Daoy (cell line): Measurements from ENCODE around the gene MGAT1. TPM values are rescaled to one million over a fixed set of nuclear protein-coding genes. Genes with fewer than 3 reads are reported as not detected.
"Not testable (repeated sequence)": the region's sequence is repeated elsewhere in the genome, so short reads cannot be mapped to it uniquely, and the experiment has no call there.

Experiments used
- DNase-seq: peaks from one replicate; pipeline ENCODE4 v3.0.0-alpha.2; 2015; ENCODE audit warnings: low read depth
- total RNA-seq: library from RNA; depleted of rRNA; stranded (reverse); fragments of >200 nt; shearing (Covaris generic); gene quantifications from 2 replicates; pipeline ENCODE4 v1.2.3, GENCODE V29; 2014; rRNA removed

Gene MGAT1
- total RNA-seq, result 58.7 and 62.9 TPM in 2 replicates

- peak; percentile 88 for DNase-seq
These were observed at the start of gene MGAT1 for GRCh38 chr5:180802325-180803180. MGAT1 (minus strand) TSS chr5:180802806; CDS start chr5:180792971, 9,835 bp downstream.

GRCh38 chr5:180850434-180851078, 48.0 kb upstream of the MGAT1 start:
- no peak for DNase-seq

DNA sequence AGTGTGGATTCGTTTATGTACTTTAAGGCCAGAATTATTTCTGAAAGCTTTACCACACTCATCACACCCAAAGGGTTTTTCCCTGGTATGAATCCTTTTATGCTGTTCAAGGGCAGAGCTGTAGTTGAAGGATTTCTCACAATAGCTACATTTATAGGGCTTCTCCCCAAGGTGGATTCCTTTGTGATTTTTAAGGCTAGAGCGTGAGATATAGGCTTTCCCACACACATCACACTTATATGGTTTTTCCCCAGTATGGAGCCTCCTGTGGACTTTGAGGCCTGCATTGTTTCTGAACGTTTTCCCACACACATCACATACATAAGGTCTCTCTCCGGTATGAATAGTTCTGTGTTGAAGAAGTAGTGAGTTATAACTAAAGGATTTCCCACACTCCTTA, 47.2 kb upstream of the MGAT1 start:
- no peak for DNase-seq

DNA sequence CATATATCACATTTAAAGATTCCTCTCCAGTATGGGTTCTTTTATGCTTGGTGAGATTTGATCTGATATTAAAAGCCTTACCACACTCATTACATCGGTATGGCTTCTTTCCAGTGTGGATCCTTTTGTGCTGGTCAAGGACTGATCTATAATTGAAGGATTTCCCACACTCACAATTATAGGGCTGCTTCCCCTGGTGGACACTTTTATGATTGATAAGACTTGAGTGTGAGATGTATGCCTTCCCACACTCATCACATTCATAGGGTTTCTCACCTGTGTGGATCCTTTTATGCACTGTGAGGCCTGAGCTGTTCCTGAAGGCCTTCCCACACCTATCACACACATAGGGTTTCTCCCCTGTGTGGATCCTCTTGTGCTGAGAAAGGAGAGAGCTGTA, 46.3 kb upstream of the MGAT1 start:
- no peak for DNase-seq

GRCh38 chr5:180848265-180848664, 45.7 kb upstream of the MGAT1 start:
- no peak for DNase-seq

DNA sequence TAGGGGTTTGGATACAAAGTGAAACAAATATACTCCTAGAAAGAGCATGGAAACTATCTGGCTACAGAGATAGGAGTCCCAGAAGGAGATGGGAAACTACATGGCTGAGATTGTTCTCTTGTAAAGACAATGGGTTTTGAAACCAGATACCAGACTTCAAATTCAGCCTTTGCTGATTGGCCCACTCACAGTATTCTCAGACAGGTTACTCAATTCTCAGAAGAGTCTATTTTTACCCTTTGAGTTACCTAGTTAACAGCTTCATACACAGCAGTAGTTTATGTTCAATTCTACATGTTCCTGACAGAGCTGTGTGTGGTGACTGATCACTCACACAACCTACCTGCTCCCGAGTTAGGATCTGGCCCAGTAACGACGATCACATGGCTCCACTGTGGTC, 44.4 kb upstream of the MGAT1 start:
- no peak for DNase-seq

DNA sequence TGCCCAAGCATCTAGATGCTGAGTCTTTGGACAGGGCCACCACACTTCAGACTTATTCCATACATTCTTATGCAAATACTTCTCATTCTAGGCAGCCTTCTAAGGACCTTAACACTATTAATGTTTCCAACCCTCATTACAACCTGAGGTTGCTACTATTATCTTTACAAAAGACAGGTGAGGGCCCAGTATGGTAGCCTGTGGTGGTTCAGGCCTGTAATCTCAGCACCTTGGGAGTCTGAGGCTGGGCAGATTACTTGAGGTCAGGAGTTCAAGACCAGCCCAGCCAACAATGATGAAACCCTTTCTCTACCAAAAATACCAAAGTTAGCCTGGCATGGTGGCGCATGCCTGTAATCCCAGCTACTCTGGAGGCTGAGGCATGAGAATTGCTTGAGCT, 42.3 kb upstream of the MGAT1 start:
- no peak for DNase-seq

- DNase-seq, result no peak
These were observed 41.8 kb upstream of the MGAT1 start for GRCh38 chr5:180844432-180844831.

DNA sequence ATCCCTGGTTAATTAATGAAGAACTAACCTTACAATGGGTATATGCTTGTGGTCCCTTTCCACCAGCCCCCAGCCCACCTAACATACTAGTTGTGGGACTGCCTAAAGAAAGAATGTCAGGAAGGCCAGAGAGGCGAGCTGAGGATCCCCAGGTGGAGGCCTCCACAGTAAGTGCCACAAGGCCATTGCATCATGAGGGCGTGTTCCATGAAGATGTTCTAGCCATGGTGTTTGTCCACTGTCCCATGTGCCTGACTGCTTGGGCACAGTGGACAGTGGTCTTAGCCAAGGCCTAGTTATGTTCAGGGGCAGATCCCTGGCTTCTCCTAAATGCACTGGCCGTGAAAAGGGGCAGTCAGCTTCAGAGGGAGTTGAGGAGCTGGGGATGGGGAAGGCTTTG, 37.3 kb upstream of the MGAT1 start:
- no peak for DNase-seq

DNA sequence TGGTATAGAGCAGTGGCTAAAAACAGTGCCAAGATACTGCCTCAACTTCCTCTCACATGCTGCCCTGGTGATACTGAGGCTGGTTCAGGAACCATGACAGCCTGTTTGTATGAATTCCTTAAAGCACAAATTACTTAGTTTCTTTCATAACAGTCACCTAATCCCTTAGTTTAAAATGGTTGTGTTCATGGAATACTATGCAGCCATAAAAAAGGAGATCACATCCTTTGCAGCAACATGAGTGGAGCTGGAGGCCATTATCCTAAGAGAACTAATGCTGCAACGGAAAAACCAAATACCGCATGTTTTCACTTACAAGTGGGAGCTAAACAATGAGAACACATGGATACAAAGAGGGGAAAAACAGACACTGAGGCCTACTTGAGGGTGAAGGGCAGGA, 36.6 kb upstream of the MGAT1 start:
- no peak for DNase-seq

- DNase-seq, result no peak
These were observed 34.9 kb upstream of the MGAT1 start for GRCh38 chr5:180837478-180837877.

DNA sequence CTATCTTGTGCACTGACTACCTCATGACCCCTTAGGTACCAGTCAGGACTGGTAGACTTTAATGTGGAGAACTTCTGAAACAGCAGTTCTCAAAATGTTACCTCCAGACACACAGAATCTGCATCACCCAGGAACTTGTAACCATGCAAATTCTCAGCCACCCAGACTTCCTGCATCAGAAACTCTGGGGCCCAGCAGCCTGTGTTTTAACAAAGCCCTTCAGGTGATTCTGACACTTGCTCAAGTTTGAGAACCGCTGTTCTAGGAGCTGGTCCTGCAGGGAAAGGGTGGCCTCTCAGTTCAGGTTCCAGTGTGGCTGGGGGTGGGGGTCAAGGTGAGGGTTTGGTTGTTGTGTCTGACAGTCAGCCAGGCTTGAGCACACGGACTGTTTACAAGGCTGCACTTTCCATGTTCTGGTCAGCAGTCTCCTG, 30.0 kb upstream of the MGAT1 start:
- no peak for DNase-seq

GRCh38 chr5:180831139-180832093, 28.8 kb upstream of the MGAT1 start:
- peak; percentile 81 for DNase-seq

GRCh38 chr5:180830253-180831138, 27.9 kb upstream of the MGAT1 start:
- peak; percentile 54 for DNase-seq

- DNase-seq, result no peak
These were observed 27.1 kb upstream of the MGAT1 start for GRCh38 chr5:180829726-180830125.

- DNase-seq, result not testable (repeated sequence)
These were observed 26.3 kb upstream of the MGAT1 start for GRCh38 chr5:180828756-180829531.

- not testable (repeated sequence) for DNase-seq
These were observed 24.8 kb upstream of the MGAT1 start for GRCh38 chr5:180827374-180827773.

DNA sequence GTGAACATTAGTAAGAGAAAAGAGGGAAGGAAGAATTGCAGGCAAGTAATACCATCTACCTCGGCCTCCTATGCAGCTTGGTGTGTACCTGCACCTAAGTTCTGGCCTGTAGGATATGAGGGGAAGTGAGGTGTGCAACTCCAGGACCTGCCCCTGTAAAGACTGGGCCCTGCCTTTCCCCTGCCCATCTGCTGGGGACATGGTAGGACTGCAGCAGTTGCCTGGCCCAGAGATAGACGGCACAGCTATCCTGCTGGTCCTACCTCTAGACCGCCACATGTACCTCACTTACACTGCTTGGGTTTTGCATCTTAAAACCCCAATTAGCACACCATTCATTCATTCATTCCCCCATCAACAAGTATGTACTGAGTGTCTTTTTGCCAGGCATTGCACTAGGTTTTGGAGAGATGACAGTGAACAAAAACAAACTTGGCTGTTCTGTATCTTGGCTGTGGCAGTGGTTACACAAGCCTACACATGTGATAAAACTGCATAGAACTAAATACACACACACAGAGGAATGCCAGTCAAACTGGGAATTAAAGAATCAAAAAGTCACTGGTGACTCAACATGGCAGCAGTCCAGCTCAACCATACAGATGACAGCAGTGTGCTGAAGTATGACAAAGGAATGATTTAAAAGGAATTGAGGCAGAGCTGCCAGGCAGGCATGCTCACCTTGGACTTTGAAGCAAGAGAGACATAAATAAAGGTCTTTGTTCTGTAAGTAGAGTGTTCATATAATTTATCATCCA, 23.3 kb upstream of the MGAT1 start:
- DNase-seq, result peak; percentile 82
